ENCODE results near the gene GRIN2A. TPM values are rescaled to one million over a fixed set of nuclear protein-coding genes. Genes with fewer than 3 reads are reported as not detected.

GRIN2A gene
- polyA plus RNA-seq, 4 donors, result 4.9 to 6.9 (median 5.7) TPM

DNA sequence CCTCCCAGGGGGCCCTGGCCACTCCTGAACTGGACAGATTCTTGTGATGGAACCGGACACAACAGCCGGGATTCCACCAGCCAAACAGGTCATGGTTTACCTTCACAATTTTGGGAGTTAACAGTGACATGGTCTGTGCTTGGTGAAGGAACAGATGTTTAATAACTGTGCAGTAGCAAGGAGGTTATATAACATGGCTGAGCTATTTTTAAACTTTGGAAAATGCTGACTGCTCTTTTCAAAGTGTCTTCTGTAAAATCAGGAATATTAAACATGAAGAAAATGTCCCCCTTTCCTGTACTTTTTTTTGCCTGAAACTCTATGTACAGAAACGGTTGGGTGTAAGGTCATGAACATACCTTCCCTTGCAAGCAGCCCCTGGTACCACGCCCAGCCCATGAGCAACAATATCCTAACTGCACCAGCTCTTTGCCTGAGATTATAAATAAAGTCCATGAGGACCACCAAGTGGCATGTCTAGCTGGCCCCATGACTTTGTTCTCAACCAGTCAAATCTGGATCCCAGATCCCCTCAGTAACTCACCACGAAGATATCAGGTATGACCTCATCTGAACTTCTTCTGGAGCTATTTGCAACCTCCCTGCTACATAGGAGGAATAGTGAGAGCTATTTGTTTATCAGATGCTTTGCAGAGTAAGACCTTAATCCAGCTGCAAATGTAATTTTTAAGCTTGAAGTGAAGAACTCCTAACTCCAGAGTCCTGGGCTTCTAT, 249.1 kb downstream of the GRIN2A start:
- no peak for DNase-seq (ENCODE audit: low read depth in 4 of 4, low spot score in 3 of 4)

DNA sequence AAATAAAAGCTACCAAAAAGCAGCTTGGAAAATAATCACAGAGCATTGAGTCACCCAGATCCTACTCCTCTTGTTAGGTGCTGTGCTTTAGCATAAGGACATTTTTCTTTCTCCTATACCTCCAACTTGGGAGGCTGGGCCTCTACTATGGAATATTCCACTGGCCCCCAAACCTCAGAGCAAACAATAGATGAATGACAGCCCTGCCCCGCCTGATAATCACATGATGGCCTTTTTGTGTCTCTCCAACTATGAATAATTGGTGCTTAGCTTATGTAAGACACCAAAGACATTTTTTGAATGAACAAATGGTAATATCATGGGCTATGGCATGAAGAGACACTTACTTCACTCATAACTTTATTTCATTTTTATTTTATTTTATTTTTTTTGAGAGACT, 250.2 kb downstream of the GRIN2A start:
- no peak for DNase-seq (ENCODE audit: low read depth in 4 of 4, low spot score in 3 of 4)

DNA sequence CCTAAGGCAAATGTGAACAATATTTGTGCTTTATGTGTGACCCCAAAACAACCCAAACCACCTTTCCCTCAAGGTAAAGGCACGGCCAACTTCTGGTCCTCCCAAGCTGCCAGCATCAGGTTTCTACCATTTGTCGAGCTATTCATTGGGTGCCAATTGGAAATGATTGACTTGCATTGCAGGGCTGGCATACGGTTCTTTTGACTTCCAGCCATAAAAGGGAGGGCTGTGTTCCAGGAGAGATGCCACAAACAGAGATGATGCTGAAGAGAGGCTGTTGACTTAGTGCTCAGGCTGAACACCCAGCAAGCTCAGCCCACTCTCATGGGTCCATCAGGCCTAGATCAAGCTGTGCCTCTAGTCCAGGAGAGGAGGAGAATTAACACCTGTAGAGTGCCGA, 252.4 kb downstream of the GRIN2A start:
- DNase-seq (ENCODE audit: low read depth in 4 of 4, low spot score in 3 of 4), result no peak

DNA sequence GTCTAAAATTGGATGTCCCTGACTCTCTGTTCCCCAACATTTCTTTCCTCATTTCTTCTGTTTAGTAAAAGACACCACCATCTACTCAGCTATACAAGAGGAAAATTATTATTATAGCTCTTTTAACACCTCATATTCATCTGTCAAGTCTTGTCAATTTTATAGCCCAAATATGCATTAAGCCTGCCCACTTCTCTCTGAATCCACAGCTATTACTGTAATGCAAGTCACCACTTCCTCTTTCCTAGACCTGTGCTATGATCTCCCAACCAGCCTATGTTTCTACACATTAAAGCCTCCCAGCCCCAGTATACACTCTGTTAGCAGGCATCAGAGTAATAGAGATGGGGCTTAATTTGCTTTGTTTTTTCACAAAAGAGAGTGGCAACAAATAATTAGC, 252.9 kb downstream of the GRIN2A start:
- DNase-seq (ENCODE audit: low read depth in 4 of 4, low spot score in 3 of 4), result no peak

DNA sequence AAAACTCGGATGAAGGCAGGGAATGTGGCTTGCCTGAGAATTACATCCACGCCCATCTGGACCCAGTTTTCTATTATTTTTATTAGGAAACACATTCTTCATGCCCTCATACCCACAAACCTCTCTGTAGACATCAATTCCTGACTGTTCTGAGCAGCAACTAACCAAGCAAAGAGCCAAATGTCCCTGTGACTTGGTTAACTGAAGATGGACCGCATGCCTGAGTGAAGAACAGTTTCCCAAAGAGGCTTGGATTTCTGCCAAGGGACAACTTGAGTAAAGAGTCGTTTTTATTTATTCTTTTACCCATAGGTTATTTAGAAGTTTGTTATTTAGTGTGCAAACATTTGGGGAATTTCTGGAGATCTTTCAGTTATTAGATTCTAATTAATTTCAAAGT, 259.8 kb downstream of the GRIN2A start:
- DNase-seq (ENCODE audit: low read depth in 4 of 4, low spot score in 3 of 4), result peak in 2 of 4 donors; percentile 2 to 8

DNA sequence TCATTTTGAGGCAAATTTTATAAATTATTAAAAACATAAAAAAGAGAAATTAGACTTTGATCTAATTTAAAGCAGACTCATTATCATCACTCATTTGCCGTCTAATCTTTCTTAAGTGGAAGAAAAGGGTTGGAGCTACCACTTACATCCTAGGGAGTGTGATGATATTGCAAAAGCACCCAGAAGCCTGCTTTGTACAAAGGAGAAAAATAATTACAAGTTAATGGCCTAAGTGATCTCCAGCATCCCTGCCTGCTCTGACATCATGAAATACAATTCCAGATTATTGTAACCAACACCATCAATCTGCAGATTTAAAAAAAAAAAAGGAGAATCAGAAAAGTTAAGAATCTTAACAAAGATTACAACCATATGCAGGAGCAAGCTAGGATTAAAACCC, 260.2 kb downstream of the GRIN2A start:
- no peak for DNase-seq (ENCODE audit: low read depth in 4 of 4, low spot score in 3 of 4)

DNA sequence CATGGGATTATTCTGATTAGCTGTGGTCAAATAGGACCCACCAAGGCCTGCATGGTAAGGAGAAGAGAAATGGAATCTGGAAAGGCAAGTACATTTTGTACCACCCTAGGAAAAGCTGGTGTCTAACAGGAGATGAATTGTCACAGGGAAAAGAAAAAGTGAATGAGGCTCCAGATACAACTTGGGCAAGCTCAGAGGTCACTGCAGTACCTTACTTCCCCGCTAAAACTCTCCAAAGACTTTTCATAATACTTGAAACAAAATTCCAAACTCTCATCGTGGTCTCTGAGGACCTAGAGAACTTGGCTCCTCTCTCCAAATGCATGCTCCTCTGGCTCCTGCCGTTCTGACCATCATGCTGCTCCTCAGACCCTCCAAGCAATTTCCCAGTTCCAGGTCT, 262.8 kb downstream of the GRIN2A start:
- no peak for DNase-seq (ENCODE audit: low read depth in 4 of 4, low spot score in 3 of 4)

DNA sequence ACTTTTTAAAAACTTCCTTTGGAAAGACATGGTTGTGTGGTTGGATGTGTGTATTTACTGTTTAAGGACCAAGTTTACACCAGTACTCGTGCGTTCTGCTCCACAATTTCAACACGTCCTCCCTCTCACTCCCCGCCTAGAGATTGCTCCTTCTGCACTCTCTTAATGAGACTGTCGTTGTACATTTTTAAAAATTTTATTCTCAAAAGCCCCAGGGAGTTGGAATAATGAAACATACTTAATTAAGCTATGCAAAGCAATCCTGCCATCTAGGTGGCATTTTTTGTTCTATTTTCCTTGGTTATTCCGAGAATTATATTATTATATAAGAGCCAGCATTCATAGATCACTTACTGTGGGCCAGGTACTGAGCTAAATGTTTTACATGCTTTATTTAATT, 264.5 kb downstream of the GRIN2A start:
- DNase-seq (ENCODE audit: low read depth in 4 of 4, low spot score in 3 of 4), result no peak

DNA sequence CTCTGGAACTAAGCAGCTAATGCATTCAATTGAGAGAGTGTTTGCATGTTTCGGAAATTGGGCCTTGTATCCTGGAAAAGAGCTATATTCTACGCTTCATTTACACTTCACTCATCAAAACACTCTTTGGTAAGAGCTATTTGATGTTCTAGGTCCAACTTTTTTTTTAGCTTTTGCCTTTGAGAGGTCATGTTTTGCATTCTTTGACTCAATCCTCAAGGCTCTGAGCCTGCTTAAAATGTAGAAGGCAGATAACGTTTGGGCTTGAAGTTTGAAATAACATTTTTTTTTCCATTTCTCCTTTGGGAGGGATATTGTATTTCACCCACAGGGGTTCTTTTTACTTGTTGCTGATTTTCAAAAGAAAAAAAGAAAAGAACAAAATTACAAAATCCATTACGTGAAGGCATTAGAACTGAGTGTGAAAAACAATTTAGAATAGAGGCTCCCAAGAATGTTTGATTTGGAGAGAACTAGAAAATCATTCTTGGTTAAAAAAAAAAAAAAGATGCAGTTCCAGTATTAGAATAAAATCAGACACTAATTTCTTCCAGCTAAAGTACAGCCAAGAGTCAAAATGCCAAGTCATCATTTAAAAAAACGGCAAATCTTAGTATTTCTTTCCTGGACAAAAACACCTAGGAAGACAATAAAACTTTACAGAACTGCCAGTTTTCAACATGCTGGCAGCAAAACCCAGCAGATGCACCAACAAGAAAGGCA, 268.5 kb downstream of the GRIN2A start:
- DNase-seq (ENCODE audit: low read depth in 4 of 4, low spot score in 3 of 4), result no peak

DNA sequence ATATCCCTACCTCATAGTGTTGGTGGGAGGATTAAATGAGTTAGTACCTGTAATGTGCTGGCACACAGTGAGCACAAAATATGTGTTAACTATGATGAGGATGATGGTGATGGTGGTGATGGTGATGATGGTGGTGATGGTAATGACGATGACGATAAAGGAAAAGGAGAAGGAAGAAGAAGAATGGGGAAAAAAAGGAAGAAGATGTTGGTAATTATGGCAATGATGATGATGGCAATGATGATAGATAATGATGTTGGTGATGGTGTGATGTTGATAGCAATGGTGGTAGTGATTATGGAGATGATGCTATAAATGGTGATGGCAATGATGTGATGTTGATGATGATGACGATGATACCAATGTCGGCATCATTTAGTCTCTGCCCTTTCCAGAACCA, 270.2 kb downstream of the GRIN2A start:
- no peak for DNase-seq (ENCODE audit: low read depth in 4 of 4, low spot score in 3 of 4)

DNA sequence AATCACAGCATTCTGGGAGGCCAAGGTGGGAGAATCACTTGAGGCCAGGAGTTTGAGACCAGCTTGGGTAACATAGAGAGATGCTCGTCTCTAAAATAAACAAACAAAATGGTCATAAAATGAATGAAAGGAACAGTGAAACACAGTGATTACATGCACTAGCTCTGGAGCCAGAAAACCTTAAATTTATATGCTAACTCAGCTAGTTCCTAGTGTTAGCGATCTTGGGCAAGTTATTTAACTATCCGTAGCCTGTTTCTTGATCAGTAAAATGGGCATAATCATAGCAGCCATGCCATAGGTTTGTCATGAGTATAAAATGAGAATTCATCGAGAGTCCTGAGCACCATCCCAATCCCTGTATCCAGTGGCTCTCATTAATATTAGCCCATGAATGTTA, 271.0 kb downstream of the GRIN2A start:
- no peak for DNase-seq (ENCODE audit: low read depth in 4 of 4, low spot score in 3 of 4)

DNA sequence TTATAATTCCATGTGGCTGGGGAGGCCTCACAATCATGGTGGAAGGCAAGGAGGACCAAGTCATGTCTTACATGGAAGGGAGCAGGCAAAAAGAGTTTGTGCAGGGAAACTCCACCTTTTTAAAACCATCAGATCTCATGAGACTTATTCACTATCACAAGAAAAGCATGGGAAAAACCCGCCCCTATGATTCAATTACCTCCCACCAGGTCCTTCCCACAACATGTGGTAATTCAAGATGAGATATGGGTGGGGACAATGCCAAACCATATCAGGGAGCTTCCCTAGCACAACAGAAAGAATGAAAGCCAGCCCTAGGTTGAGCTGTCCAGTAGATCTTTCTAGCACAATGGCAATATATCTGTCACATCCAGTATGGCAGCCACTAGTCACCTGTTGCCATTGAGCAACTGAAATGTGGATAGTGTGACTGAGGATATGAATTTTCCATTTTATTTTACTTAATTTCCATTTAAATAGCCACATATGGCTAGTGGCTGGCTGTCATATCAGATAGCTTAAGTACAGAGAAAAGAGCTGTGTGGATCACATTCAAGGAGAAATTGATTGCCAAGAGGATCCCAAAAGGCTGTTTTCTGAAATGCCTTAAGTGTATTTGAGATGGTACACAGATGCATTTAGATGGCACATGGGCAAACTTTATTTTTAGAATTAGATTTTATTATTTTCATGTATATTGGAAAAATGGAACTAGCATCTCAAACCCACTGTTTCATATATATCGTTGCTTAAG, 273.0 kb downstream of the GRIN2A start:
- DNase-seq (ENCODE audit: low read depth in 4 of 4, low spot score in 3 of 4), result no peak

DNA sequence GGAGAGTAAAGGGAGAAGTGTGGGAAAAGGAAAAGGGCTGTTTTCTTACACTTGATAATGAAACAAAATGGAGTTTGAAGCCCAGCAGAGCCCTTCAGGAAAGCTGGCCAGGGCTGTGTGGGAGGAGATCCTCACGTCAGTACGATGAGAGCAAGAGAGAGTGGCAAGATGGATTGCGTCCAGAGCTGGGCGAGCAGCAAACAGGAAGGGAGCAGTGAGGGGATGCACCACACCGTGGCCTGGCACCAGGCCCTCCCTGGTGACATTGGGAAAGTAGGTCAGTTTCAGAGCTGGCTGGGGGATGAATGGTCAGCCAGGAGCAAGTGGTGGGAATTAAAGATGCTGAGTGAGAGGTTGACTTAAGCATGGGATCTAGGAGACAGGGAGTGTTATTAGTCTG, 273.6 kb downstream of the GRIN2A start:
- peak in 1 of 4 donors; percentile 18 for DNase-seq (ENCODE audit: low read depth in 4 of 4, low spot score in 3 of 4)

DNA sequence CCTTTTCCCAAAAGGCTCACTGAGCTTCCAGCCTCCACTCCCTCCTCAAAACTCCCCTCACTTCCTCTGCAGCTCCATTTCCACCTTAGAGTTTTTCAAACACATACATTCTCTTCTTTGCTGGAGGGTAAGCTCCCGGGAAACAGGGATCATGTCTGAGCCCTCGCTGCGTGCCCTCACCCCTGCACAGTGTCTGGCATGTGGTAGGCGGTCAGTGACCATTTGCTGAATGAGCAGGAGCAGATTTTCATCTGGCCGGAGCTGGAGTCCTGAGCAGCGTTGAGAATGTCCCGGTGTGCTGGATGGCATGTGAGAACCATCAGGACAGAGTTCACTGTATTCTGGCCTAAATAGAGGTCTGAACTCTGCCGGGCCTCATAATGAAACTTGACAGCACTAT, 274.5 kb downstream of the GRIN2A start:
- DNase-seq (ENCODE audit: low read depth in 4 of 4, low spot score in 3 of 4), result no peak

DNA sequence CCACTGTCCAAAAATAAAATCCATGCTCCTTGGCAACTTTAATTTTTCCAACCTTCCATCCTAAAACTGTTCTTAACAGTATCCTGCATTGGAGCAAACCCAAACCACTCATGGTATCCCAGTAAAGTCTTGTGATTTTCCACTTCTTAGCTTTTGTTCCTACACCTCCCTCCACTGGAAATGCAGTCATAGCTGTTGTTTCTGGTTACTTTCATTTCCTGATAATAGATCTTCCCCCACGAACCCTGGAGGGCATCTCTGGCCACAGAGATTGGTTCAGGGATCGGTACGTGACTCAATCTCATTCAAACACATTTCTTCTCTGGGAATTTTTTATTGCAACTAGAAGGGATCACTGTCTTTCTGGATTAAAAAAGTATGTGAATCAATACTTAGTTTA, 276.0 kb downstream of the GRIN2A start:
- DNase-seq (ENCODE audit: low read depth in 4 of 4, low spot score in 3 of 4), result no peak

DNA sequence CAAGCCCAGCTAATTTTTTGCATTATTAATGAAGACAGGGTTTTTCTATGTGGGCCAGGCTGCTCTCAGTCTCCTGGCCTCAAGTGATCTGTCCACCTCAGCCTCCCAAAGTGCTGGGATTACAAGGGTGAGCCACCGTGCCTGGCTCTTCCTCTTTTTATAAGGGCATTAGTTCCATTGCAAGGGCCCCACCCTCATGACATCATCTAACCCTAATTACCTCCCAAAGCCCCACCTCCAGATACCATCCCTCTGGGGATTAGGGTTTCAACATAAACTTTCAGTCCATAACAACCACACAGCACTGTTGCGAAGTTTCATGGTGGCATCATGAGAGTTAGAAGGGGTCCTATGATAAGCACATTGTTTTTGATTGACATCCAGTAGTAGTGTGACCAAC, 277.7 kb downstream of the GRIN2A start:
- no peak for DNase-seq (ENCODE audit: low read depth in 4 of 4, low spot score in 3 of 4)

DNA sequence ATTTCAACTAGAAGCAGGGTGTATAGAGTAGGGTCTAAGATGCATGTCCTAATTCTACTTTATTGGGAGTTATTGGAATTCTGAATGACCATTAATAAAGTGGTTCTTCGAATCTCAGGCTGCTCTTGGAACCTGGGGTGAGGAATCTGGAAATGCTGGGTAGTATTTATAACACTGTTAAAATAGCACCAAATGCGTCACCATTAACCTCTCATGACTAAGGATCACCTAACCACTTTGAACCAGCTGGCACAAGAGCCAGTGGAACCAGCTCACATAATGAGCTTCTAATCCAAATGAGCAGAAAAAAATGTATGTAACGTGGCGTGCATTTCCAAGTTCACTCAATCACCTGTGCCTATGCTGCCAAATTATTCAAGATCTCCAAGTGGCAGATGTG, 281.7 kb downstream of the GRIN2A start:
- DNase-seq (ENCODE audit: low read depth in 4 of 4, low spot score in 3 of 4), result no peak

DNA sequence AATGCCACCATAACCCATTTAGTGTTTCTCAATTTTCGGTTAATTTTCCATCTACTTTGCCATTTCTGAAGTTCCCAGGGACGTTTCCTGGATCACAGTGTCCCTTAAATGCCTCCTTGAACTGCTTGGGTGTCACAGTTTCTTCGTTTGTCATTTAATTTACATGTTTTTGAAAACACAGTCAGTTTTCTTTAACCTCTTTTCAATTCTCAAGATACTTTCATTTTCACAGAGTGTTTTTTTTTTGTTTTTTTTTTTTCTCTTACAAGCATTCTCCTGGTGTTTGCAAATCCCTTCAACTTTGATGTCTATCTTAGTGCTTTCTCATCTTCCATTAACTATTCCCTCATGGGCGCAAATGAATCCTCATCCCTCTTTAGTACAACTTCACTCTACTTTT, 283.7 kb downstream of the GRIN2A start:
- DNase-seq (ENCODE audit: low read depth in 4 of 4, low spot score in 3 of 4), result no peak

DNA sequence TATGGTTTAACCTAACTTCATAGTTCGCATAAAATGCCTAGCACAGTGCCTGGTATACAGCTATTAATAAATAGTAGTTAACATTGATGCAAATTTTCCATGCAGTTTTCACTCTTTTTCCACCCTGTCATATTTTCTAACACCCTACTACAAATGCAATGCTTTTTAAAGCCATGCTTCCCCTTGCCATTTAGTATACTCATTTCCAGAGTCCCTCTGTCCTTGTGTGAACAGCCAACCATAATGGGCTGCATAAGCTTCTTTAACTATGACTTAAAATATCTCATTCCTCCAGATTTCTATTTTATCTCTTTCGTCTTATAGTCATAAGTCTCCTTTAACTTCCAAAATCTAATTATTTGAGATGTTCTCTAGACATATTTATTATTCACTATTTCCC, 284.1 kb downstream of the GRIN2A start:
- DNase-seq (ENCODE audit: low read depth in 4 of 4, low spot score in 3 of 4), result no peak

DNA sequence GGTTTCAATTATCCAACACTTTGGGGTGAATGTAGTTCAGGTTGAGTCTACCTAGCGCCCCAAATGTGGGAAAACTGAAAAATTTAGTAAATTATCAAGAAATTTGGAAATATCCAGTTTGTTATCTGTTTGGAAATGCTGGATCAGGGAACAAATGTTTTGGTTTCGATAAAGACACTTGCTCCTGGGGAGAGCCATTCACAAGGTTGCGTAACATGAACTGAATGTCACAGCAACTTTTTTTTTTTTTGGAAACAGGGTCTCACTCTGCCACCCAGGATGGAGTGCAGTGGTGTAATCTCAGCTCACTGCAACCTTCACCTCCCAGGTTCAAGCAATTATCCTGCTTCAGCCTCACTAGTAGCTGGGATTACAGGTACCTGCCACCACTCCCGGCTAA, 286.4 kb downstream of the GRIN2A start:
- DNase-seq (ENCODE audit: low read depth in 4 of 4, low spot score in 3 of 4), result no peak

DNA sequence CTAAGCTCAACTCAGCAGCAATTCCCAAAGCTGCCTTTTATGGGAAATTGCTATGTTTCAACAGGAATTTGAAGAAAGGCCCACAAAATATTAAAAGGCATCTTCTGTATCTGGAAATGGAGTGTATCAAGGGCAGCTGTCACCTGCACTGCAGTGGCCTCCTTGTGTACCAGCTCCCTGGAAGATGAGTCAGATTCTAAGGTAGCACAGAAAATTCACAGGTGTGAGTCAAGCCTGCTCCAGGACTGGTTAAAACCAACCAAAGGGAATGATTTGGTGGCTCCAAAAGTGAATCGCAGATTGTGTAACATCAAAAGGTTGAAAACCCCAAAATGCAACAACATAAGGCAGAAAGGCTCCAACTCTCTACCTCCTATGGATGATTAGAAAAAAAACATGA, 296.4 kb downstream of the GRIN2A start:
- no peak for DNase-seq (ENCODE audit: low read depth in 4 of 4, low spot score in 3 of 4)

DNA sequence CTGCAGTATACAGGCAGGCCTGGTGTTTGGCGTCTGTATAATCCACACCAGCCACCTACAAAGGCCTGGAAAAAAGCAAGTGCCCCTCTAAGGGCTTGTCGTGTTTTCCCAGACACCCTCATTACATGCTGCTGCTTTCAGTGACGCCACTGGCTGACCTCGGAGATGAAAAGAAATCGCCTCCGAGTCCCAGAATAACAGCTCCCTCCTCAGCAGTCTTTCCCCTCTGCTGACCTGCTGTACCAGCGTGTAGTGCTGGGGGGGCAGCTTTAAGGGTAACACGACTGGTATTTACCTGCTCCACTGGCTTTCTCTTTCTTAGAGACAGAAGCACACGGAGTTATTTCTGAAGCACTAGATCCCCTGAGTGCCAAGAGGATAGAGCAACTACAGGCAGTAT, 296.8 kb downstream of the GRIN2A start:
- DNase-seq (ENCODE audit: low read depth in 4 of 4, low spot score in 3 of 4), result peak in 1 of 4 donors; percentile 11
